Activated CD8-positive, alpha-beta memory T cell treated with anti-CD3 and anti-CD28 coated beads, Interleukin-2, amount 50 U/mL, for 48 hours (primary cell): ENCODE results near the gene KRTAP10-9.
"Not testable (repeated sequence)": the region's sequence is repeated elsewhere in the genome, so short reads cannot be mapped to it uniquely, and the experiment has no call there.

Experiments
- DNase-seq: peaks from one replicate; pipeline ENCODE4 v3.0.0-alpha.2; 2020

Gene KRTAP10-9, protein sequence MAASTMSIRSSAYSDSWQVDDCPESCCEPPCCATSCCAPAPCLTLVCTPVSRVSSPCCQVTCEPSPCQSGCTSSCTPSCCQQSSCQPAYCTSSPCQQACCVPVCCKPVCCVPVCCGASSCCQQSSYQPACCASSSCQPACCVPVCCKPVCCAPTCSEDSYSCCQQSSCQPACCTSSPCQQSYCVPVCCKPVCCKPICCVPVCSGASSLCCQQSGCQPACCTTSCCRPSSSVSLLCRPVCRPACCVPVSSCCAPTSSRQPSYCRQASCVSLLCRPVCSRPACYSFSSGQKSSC

DNA sequence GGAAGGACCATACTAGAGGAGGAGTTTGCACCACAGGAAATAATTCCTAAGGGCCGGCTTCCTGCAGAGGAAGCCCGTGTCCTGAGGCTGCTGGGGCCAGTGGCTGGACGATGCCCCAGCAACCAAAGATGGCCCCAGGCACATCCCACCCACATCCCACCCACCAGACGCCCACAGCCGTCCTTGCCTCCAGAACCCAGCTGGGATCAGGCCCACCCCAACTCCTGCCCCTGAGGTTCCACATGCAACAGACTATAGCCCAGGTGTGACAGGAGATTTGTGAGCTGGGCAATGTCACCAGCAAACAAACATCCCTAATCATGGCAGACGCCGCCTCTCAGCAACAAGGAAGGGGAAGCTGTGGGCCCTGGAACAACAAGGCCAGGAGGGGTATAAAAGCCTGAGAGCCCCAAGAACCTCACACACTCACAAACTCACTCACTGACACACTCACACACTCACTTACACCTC is at the start of gene KRTAP10-9:
Gene KRTAP10-9, plus strand, starts transcription at position 421 of the 471 bp plus-strand sequence. CDS start 79 bp downstream, outside the sequence.
- no peak for DNase-seq

DNA sequence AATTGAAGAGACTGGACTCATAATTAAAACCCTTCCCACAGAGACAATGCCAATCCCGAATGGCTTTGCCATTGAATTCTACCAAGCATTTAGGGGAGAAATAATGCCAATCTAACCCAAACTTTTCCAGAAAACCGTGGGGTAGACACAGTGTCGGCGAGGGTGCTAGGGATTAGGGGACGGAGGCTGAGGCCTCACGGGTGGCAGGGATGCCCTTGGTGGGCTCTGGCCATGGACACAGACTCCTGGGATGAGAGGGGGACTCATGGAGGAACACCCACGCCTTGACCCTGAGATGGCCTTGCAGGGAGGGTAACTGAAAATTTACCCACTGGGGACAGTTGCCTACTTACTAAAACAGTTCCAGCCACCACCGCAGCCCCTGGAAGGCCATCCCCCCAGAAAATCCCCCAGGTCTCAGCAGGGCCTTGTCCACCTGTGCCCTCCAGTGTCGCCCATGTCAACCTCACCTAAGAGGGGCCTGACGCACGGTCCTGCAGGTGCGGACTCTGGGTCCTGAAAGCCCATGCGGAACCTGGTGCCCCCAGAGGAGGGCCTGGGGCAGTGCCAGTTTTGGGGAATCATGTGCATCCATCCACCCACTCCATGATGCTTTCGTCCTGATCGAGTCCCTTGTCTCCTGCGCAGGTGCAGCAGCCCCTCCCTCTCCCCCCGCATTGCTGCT is 48.4 kb upstream of the KRTAP10-9 start:
- no peak for DNase-seq

DNA sequence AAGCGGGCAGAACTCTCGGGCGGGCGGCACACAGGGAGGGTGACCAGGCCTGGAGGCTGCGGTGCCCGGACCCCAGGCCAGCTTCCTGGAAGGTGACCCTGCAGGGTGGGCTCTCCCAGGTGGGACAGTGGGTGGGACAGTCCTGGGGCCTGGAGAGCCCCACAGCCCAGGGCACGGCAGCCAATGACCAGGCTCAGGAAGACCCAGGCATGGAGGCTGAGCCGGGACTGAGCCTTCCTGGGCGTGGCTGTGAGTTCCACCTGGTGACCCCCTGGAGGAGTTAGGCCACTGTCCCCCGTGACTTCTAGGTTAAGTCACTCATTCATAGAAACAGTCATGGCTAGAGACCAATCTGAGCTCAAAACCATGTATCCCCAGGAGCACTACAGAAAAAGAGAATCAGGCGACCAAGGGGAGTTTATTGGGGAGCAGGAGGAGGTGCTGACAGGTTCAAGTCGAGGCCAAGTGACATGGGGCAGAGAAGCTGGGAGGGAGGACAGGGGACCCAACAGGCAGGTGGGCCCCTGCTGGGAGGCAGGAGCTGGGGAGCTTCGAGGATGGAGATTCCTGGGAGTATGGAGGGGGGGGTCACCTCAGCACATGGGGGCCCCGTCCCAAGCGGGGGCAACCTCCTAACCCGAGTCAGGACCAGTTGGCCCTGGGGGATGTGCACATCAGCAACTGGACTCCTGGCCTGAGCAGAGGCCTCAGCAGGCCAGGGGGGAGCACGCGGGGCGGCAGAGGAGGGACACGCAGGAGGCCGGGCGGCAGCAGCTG is 47.6 kb upstream of the KRTAP10-9 start:
- DNase-seq, result no peak

DNA sequence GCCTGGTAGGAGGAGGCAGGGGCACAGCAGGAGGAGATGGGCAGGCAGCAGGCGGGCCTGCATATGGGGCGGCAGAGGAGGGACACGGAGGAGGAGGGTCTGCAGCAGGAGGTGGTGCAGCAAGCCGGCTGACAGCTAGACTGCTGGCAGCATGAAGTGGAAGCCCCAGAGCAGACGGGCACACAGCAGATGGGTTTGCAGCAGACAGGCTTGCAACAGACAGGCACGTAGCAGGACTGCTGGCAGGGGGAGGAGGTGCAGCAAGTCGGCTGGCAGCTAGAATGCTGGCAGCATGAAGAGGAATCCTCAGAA is 47.1 kb upstream of the KRTAP10-9 start:
- DNase-seq, result no peak

DNA sequence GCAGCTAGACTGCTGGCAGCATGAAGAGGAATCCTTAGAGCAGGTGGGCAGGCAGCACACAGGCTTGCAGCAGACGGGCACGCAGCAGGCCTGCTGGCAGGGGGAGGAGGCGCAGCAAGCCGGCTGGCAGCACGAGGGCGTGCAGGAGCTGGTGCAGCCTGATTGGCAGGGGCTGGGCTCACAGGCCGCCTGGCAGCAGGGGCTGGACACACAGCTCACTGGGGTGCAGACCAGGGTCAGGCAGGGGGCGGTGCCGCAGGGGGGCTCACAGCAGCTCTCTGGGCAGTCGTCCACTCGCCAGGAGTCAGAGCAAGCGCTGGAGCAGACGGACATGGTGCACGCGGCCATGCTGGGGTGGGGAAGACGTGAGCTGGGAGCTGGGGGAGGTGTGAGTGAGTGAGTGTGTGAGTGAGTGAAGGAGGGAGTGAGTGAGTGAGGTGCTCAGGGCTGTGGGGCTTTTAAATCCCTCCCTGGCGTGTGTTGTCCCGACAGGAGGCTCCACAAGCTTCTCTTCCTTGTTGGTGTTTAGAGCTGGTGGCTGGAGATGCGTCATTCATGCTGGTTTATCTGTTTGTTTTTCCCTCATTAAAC is 46.6 kb upstream of the KRTAP10-9 start, which contains the start of gene KRTAP10-5:
Gene KRTAP10-5, minus strand, starts transcription at position 374 of the 591 bp plus-strand sequence. Its CDS starts 26 bp downstream, at position 348.
- DNase-seq, result not testable (repeated sequence)

DNA sequence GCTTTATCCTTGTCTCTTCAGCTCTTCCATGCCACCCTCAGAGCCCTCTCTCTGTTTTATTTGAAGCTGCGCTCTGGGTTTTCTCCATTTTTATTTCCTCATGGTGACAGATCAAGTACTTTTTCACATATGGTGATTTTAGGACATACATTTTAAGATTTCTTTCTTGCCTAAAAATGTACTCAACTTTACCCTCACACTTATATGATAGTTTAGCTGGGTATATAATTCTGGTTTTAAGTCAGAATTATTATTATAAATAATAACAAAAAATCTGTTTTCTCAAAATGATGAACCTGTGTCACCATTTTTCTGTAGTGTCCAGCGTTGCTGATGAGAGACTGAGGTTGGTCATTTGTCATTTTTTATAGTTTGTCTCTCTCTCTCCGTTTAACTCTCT is 45.7 kb upstream of the KRTAP10-9 start:
- no peak for DNase-seq

DNA sequence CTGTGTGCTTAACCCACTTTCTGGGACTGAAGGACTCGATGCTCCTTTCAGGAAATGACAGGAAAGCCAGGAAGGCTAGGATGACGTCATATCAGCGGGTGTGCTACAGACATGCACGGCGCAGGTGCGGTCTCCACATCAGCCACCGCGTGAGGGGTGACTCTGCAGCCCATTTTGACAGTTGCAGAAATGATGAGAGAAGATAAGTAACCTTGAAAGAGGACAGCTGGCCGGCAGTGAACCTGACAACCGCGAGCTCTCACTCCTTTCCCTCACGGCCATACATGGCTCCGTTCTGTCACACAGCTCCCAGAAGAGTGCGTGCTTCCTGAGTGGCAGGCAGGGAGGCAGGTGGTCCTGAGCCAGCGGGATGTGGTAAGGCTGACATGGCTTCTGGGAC is 44.8 kb upstream of the KRTAP10-9 start:
- no peak for DNase-seq

DNA sequence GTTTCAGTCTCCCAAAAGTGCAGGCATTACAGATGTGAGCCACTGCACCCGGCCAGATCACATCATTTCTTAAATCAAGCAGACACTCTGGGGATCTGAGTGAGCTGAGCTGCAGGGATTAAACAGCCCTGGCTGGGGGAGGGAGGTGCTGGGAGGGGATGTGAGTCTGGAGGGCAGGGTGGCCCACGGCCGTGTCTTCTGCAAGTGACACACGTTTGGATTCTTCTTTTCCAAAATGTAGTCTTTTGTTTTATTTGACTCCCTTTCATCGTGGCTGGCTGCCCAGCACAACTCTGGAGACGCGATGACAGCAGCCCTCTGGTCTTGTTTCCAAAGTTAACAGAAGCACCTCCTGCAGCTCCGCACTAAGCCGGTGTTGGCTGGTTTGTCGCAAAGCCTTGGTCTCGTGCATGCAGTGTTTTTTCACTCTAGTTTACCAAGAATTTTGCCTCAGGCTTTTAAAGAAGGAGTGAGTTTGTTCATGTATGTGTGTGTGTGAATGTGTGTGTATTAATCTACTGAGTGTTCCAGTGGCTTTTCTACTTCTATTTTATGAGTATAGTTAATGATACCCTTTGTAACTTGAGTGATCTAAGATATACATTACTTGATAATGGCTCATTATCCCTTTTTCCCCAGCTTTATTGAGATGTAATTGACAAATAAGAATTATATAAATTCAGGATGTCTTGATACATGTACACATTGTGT is 43.6 kb upstream of the KRTAP10-9 start:
- DNase-seq, result no peak

DNA sequence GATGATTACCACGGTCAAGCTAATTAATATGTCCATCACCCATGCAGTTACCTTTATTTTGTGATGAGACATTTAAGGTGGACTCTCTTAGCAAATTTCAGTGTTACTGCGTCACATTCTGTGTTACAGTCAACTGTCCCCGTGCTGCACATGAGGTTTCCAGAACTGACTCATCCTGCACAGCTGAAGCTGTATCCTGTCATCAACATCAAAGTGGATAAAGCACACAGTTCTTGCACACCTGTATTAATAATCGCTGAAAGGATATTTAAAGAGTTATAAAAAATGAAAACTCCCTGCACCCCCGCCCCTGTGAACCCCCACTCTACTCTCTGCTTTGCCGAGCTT is 43.1 kb upstream of the KRTAP10-9 start:
- no peak for DNase-seq

DNA sequence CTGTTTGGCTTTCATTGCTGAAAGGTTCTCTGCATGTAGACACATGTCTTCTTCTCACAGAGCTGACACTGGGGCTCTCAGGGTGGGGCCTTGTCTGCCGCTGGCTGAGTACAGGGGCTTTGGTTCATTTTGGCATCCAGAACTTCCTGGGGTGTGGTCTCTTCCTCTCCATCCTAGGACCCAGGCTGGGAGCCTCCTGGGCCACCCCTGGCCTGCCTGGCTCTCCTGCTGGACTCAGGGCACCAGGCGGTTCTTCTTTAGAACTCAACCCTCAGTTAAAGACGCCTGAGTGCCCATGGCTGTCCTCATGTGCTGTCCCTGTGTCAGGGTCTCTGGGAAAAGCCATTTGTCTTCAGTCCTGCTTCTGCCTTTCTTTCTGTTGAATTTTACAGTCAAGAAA is 41.0 kb upstream of the KRTAP10-9 start:
- DNase-seq, result no peak

DNA sequence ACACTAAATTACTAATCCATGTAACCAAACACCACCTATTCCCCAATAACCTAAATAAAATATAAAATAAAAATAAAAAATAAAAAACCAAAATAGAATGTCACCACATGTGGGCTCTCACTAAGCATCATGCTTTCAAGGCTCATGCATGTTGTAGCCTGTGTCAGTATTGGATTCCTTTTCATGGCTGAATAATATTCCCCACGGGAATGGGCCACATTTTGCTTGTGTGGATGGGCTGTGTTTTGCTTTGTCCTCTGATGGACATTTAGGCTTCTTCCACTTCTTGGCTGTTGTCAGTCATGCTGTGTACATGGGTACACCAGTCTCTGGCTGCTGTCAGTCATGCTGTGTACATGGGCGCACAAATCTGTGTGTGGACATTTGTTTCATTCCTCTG is 37.8 kb upstream of the KRTAP10-9 start:
- DNase-seq, result no peak

DNA sequence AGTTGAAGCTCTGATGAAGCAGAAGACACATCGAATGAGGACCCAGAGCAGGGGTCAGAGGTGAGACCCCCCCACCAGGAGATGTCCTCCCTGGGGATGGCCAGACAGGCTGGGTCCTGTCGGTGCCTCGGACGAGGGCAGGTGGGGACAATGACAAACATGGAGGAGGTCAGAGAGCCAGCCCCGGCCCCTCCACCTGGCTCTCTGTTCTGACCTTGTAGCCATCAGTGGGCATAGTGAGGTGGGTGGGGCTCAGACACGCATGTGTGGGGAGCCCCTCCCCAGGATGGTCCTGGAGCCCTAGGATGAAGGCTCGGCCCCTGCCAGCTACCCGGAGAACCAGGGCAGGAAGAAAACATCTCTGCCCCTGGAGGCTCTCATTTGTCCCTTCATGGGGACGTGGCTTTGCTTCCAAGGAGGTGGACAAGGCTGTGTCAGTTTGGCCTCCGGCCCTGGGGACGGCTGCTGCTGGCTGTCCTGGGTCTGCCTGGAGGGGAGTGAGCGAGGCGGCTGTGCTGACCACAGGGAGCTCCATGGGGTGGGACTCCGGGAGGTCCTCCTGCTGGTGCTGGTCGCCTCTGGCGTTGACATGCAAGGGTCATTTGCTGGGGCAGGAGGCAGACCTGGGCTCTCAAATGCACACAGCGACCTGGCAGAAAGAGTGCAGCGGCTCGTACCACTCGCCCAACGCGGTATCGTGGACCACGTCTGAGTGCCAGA is 37.1 kb upstream of the KRTAP10-9 start:
- no peak for DNase-seq

DNA sequence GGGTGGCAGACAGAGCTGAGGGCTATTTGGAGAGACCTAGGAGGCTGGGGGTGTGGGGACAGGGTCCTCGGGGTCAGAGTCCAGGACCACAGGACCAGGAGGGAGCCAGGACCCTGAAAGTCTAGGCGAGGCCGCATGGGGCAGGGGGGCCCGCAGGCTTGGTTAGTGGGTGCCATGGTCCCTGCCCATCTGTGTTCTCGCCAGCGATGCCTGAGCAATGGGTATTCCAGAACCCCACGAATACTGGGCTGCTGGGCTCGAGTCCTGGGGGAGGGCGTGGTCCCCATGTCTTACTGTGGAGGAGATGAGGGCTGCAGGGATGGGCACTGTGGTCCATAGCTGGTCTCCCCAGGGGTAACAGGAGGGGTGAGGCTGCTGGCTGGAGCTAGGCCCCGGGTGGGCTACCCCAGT is 36.6 kb upstream of the KRTAP10-9 start:
- DNase-seq, result no peak

DNA sequence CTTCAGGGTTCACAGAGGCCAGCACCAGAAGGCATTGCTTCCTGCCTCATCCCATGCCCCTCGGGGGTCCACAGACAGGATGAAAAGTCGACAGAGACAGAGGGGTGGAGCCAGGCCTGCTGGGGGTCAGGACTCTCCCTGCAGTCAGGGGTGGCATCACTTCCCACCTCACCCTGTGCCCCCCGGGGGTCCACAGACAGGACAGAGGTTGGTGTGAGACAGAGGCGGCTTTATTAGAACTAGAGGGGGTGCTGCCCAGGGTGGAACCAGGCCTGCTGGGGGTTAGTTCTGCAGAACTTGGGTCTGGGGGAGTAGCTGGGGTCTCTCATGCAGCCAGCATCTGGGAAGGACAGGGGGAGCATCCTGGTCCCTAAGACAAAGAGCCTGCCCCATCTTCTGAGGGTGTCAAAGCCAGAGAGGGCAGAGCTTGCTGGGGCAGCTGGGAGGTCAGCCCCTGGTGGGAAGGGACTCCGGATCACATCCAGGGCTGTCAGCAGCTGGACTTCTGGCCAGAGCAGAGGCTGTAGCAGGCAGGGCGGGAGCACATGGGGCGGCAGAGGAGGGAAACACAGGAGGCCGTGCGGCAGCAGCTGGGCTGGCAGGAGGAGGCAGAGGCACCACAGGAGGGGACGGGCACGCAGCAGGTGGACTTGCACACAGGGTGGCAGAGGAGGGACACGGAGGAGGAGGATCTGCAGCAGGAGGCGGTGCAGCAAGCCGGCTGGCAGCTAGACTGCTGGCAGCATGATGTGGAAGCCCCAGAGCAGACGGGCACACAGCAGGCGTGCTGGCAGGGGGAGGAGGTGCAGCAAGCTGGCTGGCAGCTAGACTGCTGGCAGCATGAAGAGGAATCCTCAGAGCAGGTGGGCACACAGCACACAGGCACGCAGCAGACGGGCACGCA is 35.7 kb upstream of the KRTAP10-9 start:
- DNase-seq, result peak; percentile 44

DNA sequence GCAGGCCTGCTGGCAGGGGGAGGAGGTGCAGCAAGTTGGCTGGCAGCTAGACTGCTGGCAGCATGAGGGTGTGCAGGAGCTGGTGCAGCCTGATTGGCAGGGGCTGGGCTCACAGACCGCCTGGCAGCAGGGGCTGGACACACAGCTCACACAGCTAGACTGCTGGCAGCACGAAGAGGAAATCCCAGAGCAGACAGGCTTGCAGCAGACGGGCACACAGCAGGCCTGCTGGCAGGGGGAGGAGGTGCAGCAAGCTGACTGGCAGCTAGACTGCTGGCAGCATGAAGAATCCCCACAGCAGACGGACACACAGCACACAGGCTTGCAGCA is 35.1 kb upstream of the KRTAP10-9 start:
- DNase-seq, result peak; percentile 36

DNA sequence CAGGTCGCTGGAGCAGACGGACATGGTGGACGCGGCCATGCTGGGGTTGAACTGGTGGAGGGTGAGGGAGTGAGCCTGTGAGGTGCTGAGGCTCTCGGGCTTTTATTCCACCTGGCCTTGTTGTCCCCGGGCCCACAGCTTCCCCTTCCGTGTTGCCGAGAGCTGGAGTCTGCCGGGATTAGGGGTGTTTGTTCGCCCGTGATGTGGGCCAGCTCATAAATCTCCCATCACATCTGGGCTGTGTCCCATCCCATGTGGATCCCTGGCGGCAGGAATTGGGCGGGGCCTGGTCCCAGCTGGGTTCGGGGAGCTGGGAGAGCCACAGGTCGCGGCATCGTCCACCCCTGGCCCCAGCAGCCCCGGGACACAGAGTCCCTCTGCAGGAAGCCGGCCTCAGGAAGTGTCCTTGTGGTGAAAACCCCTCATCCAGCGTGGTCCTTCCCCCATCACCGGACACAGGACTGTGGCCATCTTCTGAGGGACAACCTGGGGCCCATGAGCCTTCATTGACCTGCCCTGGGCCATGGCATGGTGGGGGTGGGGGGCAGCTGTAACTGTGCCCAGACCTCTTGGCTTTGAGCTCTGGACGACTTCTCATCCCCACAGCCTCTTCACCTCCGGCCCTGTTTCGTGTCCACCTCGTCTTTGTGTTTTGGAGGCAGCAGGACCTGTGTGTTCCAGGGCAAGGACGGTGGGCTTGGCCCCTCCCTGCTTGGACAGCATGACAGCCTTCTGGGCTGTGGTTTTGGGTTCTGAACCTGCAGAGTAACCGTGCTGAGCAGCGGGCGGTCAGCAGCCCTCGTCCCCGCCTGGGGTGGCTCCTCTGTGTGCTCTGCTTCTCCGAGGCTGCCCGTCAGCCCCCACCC is 34.2 kb upstream of the KRTAP10-9 start, which contains the start of gene KRTAP10-6:
Gene KRTAP10-6, minus strand, starts transcription at position 60 of the 866 bp plus-strand sequence. Its CDS starts 21 bp downstream, at position 39.
- peak; percentile 35 for DNase-seq

DNA sequence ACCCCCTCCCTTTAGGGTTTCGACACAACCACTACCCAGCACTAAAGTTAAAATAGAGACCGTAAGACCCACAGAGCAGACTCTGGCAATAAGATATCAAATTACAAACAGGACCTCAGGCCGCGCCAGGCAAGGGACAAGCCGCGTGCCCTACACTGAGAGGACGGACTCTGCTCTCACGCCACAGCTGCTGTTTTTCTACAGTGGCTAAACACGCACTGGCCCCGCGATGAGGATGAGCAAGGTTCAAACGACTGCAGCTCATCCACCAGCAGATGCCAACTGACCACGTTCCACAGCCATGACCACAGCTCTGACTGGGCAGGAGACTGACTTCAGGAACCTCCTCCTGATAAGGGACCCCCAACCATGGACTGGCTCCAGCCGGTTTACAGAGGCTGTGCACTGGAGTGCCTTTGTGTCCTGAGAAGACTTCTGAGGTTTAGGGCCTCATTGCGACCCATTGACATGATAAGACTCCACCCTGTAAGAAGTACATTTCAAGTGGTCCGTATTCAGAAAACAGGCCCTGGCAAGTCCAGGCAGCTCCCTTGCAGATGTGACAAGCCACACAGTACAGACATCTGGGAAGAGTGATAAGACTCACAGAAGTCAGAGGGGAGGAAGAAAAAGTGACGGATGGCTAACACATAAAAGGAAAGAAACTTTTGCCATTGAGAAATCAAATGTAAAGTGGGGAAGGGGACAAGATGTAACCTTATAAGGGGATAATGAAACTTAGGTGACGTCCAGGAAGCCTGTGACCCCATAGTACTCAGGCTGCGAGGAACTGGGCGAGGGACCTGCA is 33.1 kb upstream of the KRTAP10-9 start:
- peak; percentile 32 for DNase-seq

DNA sequence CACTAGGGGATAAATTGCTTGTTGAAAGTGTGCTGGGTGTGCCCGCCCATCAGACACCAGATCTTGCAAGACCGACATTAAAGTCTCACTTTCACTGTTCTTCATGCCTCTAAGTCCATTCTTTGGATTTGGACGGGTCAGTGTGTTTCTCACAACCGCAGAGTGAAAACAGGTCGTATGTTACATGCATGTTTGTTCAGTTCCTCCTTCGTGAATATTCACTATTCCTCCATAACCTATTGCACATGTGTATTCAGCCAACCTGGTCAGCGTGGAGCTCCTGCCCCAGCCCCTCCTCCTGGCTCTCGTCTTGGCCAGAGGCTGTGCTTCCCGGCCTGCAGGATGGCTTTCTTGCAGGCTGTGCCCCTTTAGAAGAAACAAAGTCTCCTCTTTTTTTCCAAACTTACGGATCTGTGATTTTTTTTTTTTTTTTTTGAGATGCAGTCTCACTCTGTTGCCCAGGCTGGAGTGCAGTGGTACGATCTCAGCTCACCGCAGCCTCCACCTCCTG is 32.4 kb upstream of the KRTAP10-9 start:
- DNase-seq, result peak; percentile 42

DNA sequence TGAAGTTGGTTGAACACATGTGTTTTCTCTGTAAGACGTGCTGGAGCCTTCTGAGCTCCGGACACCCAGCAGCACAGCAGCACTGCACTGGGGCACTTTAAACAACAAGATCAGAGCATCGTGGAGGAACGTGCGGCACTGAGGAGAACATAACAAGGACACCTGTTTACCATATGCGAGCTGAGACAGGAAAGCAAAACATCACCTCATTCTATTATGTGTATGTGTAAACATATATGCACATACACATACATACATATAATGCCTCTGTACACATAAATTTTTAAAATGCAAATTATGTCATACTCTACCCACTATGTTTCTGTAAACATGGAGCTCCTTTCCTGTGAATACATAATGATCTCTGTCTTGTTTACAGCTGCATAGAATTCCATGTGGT is 31.4 kb upstream of the KRTAP10-9 start:
- DNase-seq, result peak; percentile 35
